Osteocyte (in vitro differentiated cells): ENCODE results near the gene ZNF511. TPM values are rescaled to one million over a fixed set of nuclear protein-coding genes. Genes with fewer than 3 reads are reported as not detected.

Experiments used
- DNase-seq: peaks from one replicate; pipeline ENCODE4 v3.0.0; 2021; ENCODE audit warnings: mixed read lengths; ENCODE audit not compliant: unreplicated experiment; ENCODE audit errors: extremely low spot score
- H3K27ac Mint-ChIP-seq: one replicate; pipeline ENCODE4 v1.8.0; 2021; ENCODE audit warnings: mild to moderate bottlenecking, mixed read lengths; ENCODE audit not compliant: unreplicated experiment
- H3K27me3 Mint-ChIP-seq: one replicate; pipeline ENCODE4 v1.8.0; 2021; ENCODE audit warnings: mixed read lengths; ENCODE audit not compliant: unreplicated experiment
- H3K36me3 Mint-ChIP-seq: one replicate; pipeline ENCODE4 v1.8.0; 2021; ENCODE audit warnings: mixed read lengths; ENCODE audit not compliant: unreplicated experiment
- H3K4me1 Mint-ChIP-seq: one replicate; pipeline ENCODE4 v1.8.0; 2021; ENCODE audit warnings: mixed read lengths; ENCODE audit not compliant: unreplicated experiment
- H3K4me3 Mint-ChIP-seq: one replicate; pipeline ENCODE4 v1.8.0; 2021; ENCODE audit warnings: mild to moderate bottlenecking, moderate library complexity, mixed read lengths; ENCODE audit not compliant: unreplicated experiment
- H3K9me3 Mint-ChIP-seq: one replicate; pipeline ENCODE4 v1.8.0; 2021; ENCODE audit warnings: mixed read lengths; ENCODE audit not compliant: unreplicated experiment
- CTCF ChIP-seq: fragments of 200-600 bp; sonication (generic); IDR thresholded peaks from 2 replicates; pipeline ENCODE4 v1.5.0; 2021; ENCODE audit warnings: antibody characterized with exemption, mild to moderate bottlenecking, moderate library complexity
- total RNA-seq: library from RNA; stranded (reverse); gene quantifications from 2 replicates; pipeline ENCODE4 v1.2.1, GENCODE V29; 2021

Gene ZNF511
- total RNA-seq, 1 donor from 2014 or later: 39.1 TPM

- peak overlapping the region; percentile 97 for H3K27ac Mint-ChIP-seq
- no peaks in the 10 kb centered on the region for H3K9me3 Mint-ChIP-seq
- no peak for TF ChIP-seq CTCF
- peaks cover 10% of the 10 kb centered on the region for H3K36me3 Mint-ChIP-seq
- peaks cover 17% of the 10 kb centered on the region for H3K4me1 Mint-ChIP-seq
- H3K4me3 Mint-ChIP-seq: peak overlapping the region; percentile 90
- DNase-seq: no peak
- H3K27me3 Mint-ChIP-seq: no peaks in the 10 kb centered on the region
These were observed 1.8 kb upstream of the ZNF511 start for GRCh38 chr10:133306941-133307379.

- no peaks in the 10 kb centered on the region for H3K27me3 Mint-ChIP-seq
- H3K27ac Mint-ChIP-seq: peak overlapping the region; percentile 97
- peak overlapping the region; percentile 90 for H3K4me3 Mint-ChIP-seq
- peaks cover 17% of the 10 kb centered on the region for H3K4me1 Mint-ChIP-seq
- H3K9me3 Mint-ChIP-seq: no peaks in the 10 kb centered on the region
- peaks cover 13% of the 10 kb centered on the region for H3K36me3 Mint-ChIP-seq
- no peak for DNase-seq
- peak; percentile 71 for TF ChIP-seq CTCF
These were observed 816 bp upstream of the ZNF511 start for GRCh38 chr10:133307776-133308420.

- Mint-ChIP-seq H3K4me1 (peaks cover 17% of the 10 kb centered on the region), H3K36me3 (peaks cover 13% of the 10 kb centered on the region), H3K27me3 (no peaks in the 10 kb centered on the region), H3K27ac (no peak overlapping the region), H3K4me3 (peak overlapping the region; percentile 68), H3K9me3 (no peaks in the 10 kb centered on the region)
- TF ChIP-seq CTCF: no peak
- peak; percentile 97 for DNase-seq
These were observed 496 bp downstream of the ZNF511 start for GRCh38 chr10:133309100-133309719.

- Mint-ChIP-seq H3K4me3 (peak overlapping the region; percentile 42), H3K27me3 (no peaks in the 10 kb centered on the region), H3K9me3 (no peaks in the 10 kb centered on the region), H3K36me3 (peaks cover 13% of the 10 kb centered on the region), H3K27ac (no peak overlapping the region), H3K4me1 (peaks cover 17% of the 10 kb centered on the region)
- TF ChIP-seq CTCF: no peak
- no peak for DNase-seq
These were observed 1.1 kb downstream of the ZNF511 start for GRCh38 chr10:133309720-133310398.

- H3K27ac Mint-ChIP-seq: no peak overlapping the region
- DNase-seq: no peak
- TF ChIP-seq CTCF: no peak
- peaks cover 12% of the 10 kb centered on the region for H3K36me3 Mint-ChIP-seq
- no peaks in the 10 kb centered on the region for H3K9me3 Mint-ChIP-seq
- no peaks in the 10 kb centered on the region for H3K27me3 Mint-ChIP-seq
- H3K4me1 Mint-ChIP-seq: peaks cover 16% of the 10 kb centered on the region
- H3K4me3 Mint-ChIP-seq: peak overlapping the region; percentile 22
These were observed 1.7 kb downstream of the ZNF511 start for GRCh38 chr10:133310399-133310755.
